Loucy (cell line): ENCODE measurements around the gene STARD10.

Source experiments
- CTCF ChIP-seq: fragments of 200-600 bp; sonication (generic); conservative IDR thresholded peaks from 2 replicates; pipeline ENCODE4 v1.5.1; 2014; ENCODE audit warnings: mild to moderate bottlenecking, antibody characterized with exemption, low read length
- EZH2phosphoT487 ChIP-seq: fragments of 200-600 bp; IDR thresholded peaks from 2 replicates; pipeline ENCODE4 v1.6.1; 2018; ENCODE audit warnings: antibody characterized with exemption, mild to moderate bottlenecking, moderate library complexity, borderline replicate concordance

GRCh38 chr11:72736452-72737069 lies 57.3 kb downstream of the STARD10 start:
- TF ChIP-seq EZH2phosphoT487 (no peak), CTCF (no peak)
